Adrenal gland (tissue), 12 donors: Measurements from ENCODE around the gene ZNF827. TPM values are rescaled to one million over a fixed set of nuclear protein-coding genes. Genes with fewer than 3 reads are reported as not detected.

Experiments used
- DNase-seq, 7 donors: peaks; one replicate each; pipeline ENCODE4 v3.0.0-alpha.2; 2019 to 2020
- H3K27ac ChIP-seq, 5 donors: fragments of 200-600 bp; sonication (generic) in 4 of 5; 1 replicate in 3 of 5; 2 replicates in 2 of 5; pipeline versions ENCODE4 v1.5.1 to v1.8.0; 2016 to 2020; ENCODE audit warnings: mild to moderate bottlenecking in 1 of 5
- H3K27me3 ChIP-seq: fragments of 200-600 bp; 2 replicates; pipeline ENCODE4 v1.8.0; 2021
- H3K36me3 ChIP-seq, 2 donors: fragments of 200-600 bp; replicated peaks in 1 of 2; 1 replicate in 1 of 2; 2 replicates in 1 of 2; pipeline versions ENCODE4 v1.5.1 to v1.8.0; 2018 to 2022
- H3K4me1 ChIP-seq, 2 donors: fragments of 200-600 bp; replicated peaks in 1 of 2; 1 replicate in 1 of 2; 2 replicates in 1 of 2; pipeline versions ENCODE4 v1.5.1 to v1.8.0; 2018 to 2021
- H3K4me3 ChIP-seq, 4 donors: fragments of 200-600 bp; sonication (generic) in 3 of 4; one replicate each; pipeline ENCODE4 v1.5.1; 2016 to 2018
- H3K9me3 ChIP-seq, 3 donors: fragments of 200-600 bp; sonication (generic) in 1 of 3; replicated peaks in 1 of 3; 1 replicate in 2 of 3; 2 replicates in 1 of 3; pipeline versions ENCODE4 v1.5.1 to v1.8.0; 2016 to 2021
- CTCF ChIP-seq, 6 experiments: fragments of 450-650 bp in 4 of 6; fragments of 200-600 bp in 2 of 6; sonication (generic) in 1 of 6; IDR thresholded peaks; 1 replicate in 5 of 6; 2 replicates in 1 of 6; pipeline versions ENCODE4 v1.5.1 to v1.8.0; 2016 to 2021; ENCODE audit warnings: antibody characterized with exemption in 6 of 6, mild to moderate bottlenecking in 2 of 6, moderate library complexity in 1 of 6
- POLR2A ChIP-seq, 2 donors: fragments of 450-650 bp; IDR thresholded peaks; one replicate each; pipeline ENCODE4 v1.6.1; 2017; ENCODE audit warnings: antibody characterized with exemption in 2 of 2, mild to moderate bottlenecking in 2 of 2, moderate library complexity in 1 of 2
- WGBS, 4 donors: extraction: QIAGEN DNeasy Blood & Tissue Kit in 2 of 4; methylation state at CpG; one replicate each; pipeline versions ENCODE4 v1.1.5 to v1.1.7; 2013 to 2017; 5-methylcytosine and 5-hydroxymethylcytosine counted together
- intact Hi-C, 2 donors: fragments of 100-400 bp; cut with DNase I; formaldehyde crosslinking; loops; one replicate each; pipeline versions ENCODE4 v1.14.1 to v1.15.0; 2022 to 2023
- polyA plus RNA-seq, 3 donors: library from polyadenylated mRNA; stranded (reverse); fragments of 200-250 nt in 2 of 3; fragments of 350-450 nt in 1 of 3; fragmentation: Illumina TruSeq in 1 of 3; extraction: RNeasy Lipid Tissue Mini Kit (QIAGEN cat#74804) in 1 of 3; gene quantifications; one replicate each; pipeline ENCODE4 v1.2.3, GENCODE V29; 2013 to 2014
- total RNA-seq, 9 donors: library from RNA; depleted of rRNA in 4 of 9; stranded (reverse); fragments of >200 nt in 4 of 9; fragments of 120-200 nt in 1 of 9; fragmentation: NEBNext Ultra II Directional in 1 of 9; extraction: Animal tissue kit (Norgen Biotek cat#: 25700) in 1 of 9; gene quantifications; one replicate each; pipeline versions ENCODE4 v1.1.0 to v1.2.4, GENCODE V29; 2013 to 2023
- donor health status: healthy with polysubstance abuse.
- donor health status: Bipolar disorder and iron deficiency.
- donor health status: DM: yes; HTN: yes; CAD: no.
- donor health status: DM: no; HTN: no; CAD: no.
- donor health status: DM: no; HTN: no; CAD: no.
- donor health status: DM: yes; HTN: yes; CAD: no.

Gene ZNF827
- total and polyA plus RNA-seq, 12 donors: 8.0 to 37.1 (median 22.7) TPM

DNA sequence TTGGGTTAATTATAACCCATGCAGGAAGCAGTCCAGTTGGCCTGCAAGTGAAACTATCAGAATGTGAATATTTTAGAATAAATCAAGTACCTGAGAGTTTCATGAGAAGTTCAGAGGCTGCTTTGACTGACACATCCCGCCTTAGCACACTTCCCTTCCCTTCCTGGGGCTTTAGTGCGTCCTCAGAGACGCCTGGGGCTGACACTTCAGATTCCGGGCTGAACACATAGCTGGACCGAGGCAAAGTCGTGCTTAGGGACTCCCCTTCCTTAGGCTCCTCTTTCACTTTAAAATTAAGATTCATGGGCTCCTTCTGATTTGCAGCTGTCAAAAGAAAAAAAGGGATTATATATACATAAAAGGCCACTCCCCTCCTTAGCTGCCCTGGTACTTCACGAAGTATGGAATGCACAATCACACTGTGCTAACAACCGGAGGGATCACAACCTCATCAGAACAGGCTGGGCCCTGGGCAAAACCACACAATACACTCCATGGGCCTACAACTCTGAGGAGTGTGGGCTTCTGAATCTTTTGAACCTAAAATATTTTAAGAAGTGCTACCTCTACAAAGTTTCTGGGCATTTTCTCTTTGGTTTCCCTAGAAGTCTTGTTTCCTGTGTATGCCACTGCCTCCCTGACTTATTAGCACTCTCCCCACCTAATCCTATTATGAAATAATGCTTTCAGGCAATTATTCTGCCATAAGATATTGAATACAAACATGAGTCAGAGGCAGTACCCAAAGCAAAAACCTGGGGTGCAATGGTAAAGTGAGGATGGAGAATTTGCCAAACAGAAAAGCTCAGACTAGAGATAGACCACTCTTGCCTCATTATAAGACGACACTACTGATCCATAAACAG is 68.2 kb downstream of the ZNF827 start:
- 74 to 86% (median 81%) methylated on average over 9 of the region's 9 CpGs for WGBS, 4 donors
- Histone ChIP-seq H3K4me1 (peaks cover 6 to 15% of the 10 kb centered on the region in 2 donors), H3K36me3 (no peaks in the 10 kb centered on the region), H3K27ac (no peak overlapping the region), H3K27me3 (no peaks in the 10 kb centered on the region), H3K4me3 (no peak overlapping the region), H3K9me3 (no peaks in the 10 kb centered on the region)
- no peak for TF ChIP-seq CTCF (IDR thresholded peaks at IDR 0.05)
- no peak for TF ChIP-seq POLR2A (IDR thresholded peaks at IDR 0.05)
- no peak for DNase-seq
- intact Hi-C loops: no loop called here

DNA sequence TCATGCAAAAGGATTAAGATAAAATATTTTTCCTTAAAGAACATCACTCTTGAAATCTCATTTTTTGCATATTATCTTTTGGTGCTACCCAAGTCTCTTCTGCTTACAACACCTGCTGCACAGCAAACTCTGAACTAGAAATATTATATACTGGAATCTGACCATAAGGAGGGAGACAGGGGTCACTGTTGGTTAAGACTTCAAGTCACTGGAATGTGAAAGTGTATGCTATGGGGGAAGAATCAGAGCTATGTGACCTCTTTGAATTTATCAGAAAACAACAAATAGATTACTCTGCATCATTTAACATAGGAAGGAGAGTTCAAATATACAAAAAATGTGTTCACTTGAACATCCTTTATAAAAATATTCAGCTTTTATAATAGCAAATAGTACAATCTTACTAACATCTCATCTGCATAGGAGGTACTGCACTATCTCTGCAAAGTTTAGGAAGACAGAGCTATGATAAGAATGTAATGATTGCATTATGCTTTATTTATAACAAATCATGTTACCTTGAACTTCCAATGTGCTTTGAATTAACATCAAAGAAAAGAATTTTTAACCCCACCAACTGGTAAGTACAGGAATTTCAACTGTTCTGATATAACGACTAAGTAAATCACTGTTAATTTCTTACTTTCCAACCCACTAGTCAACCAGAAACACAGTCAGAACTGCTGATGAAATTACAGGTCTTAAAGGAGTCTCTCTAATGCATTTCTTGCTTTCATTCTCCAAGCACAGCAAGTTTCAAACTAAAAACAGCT is 69.8 kb downstream of the ZNF827 start:
- Histone ChIP-seq H3K27ac (peak overlapping the region in 2 of 5 donors; percentile 10 to 26), H3K9me3 (no peaks in the 10 kb centered on the region), H3K27me3 (no peaks in the 10 kb centered on the region), H3K36me3 (no peaks in the 10 kb centered on the region), H3K4me1 (peaks cover 15 to 26% of the 10 kb centered on the region in 2 donors), H3K4me3 (no peak overlapping the region)
- TF ChIP-seq CTCF (IDR thresholded peaks at IDR 0.05) (peak in 5 of 6 experiments; percentile 9 to 40 (median 17)), POLR2A (IDR thresholded peaks at IDR 0.05) (no peak)
- intact Hi-C loops: no loop called here
- DNase-seq: no peak
- WGBS, 4 donors: 24 to 32% (median 26%) methylated on average over 1 of the region's 1 CpG

DNA sequence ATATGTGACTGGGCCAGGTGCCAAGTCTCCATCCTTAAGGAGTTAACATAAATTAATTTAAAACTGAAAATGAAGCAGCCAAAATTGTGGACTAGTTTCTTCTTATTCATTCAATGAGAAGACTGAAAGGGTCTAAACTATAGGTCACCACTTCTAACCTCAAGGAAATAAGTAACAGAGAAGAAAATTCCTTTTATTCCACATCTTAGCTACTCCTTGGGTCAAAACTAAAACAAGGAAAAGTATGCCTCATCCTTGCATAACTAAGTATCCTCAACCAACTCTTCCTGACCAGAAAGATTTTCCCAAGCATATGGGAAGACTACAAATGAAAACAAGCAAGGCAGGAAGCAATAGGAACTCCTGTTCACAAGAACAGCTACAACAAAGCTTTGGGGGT is 71.2 kb downstream of the ZNF827 start:
- Histone ChIP-seq H3K27ac (no peak overlapping the region), H3K36me3 (no peaks in the 10 kb centered on the region), H3K9me3 (no peaks in the 10 kb centered on the region), H3K4me3 (no peak overlapping the region), H3K4me1 (peaks cover 15 to 26% of the 10 kb centered on the region in 2 donors), H3K27me3 (no peaks in the 10 kb centered on the region)
- intact Hi-C loops: no loop called here
- no peak for DNase-seq
- TF ChIP-seq CTCF (IDR thresholded peaks at IDR 0.05) (no peak), POLR2A (IDR thresholded peaks at IDR 0.05) (no peak)

GRCh38 chr4:145866991-145867390 is 71.6 kb downstream of the ZNF827 start:
- TF ChIP-seq POLR2A (IDR thresholded peaks at IDR 0.05): no peak
- no peak for TF ChIP-seq CTCF (IDR thresholded peaks at IDR 0.05)
- no peak overlapping the region for H3K4me3 ChIP-seq
- peaks cover 15 to 31% of the 10 kb centered on the region in 2 donors for H3K4me1 ChIP-seq
- no peaks in the 10 kb centered on the region for H3K36me3 ChIP-seq
- intact Hi-C loops: no loop called here
- no peak overlapping the region for H3K27ac ChIP-seq
- no peaks in the 10 kb centered on the region for H3K27me3 ChIP-seq
- DNase-seq: no peak
- WGBS, 4 donors: 64 to 83% (median 71%) methylated on average over 4 of the region's 4 CpGs
- no peaks in the 10 kb centered on the region for H3K9me3 ChIP-seq
